ENCODE results near the gene ASS1.

The ASS1 gene

DNA sequence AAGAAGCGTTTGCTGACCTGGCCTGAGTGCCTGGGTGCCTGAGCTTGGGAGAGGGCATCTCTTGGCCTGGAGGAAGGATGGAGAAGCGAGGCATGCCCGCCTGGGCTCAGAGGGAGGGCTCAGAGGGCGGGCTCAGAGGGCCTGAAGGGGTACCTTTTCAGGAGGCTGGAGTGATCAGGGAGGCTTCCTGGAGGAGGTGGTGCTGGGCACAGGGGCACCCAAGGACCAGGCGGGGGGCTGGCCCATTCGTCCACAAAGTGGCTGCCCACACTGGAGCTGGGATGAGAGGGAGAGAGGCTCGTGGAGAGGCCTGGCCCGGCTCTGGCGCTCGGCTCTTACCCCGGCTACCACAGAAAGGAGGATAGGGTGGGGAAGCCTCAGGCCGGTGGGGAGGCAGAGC lies 32.8 kb downstream of the ASS1 start:
- TF ChIP-seq, protein P1, sequence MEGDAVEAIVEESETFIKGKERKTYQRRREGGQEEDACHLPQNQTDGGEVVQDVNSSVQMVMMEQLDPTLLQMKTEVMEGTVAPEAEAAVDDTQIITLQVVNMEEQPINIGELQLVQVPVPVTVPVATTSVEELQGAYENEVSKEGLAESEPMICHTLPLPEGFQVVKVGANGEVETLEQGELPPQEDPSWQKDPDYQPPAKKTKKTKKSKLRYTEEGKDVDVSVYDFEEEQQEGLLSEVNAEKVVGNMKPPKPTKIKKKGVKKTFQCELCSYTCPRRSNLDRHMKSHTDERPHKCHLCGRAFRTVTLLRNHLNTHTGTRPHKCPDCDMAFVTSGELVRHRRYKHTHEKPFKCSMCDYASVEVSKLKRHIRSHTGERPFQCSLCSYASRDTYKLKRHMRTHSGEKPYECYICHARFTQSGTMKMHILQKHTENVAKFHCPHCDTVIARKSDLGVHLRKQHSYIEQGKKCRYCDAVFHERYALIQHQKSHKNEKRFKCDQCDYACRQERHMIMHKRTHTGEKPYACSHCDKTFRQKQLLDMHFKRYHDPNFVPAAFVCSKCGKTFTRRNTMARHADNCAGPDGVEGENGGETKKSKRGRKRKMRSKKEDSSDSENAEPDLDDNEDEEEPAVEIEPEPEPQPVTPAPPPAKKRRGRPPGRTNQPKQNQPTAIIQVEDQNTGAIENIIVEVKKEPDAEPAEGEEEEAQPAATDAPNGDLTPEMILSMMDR (IDR thresholded peaks at IDR 0.05; ENCODE audit: control insufficient read depth, insufficient read depth, low read depth, low read length, missing control alignments), result no peak
- no peak for DNase-seq (ENCODE audit: low read depth)
- H3K4me3 ChIP-seq (ENCODE audit: control insufficient read depth, low read depth, low read length), result no peak overlapping the region

DNA sequence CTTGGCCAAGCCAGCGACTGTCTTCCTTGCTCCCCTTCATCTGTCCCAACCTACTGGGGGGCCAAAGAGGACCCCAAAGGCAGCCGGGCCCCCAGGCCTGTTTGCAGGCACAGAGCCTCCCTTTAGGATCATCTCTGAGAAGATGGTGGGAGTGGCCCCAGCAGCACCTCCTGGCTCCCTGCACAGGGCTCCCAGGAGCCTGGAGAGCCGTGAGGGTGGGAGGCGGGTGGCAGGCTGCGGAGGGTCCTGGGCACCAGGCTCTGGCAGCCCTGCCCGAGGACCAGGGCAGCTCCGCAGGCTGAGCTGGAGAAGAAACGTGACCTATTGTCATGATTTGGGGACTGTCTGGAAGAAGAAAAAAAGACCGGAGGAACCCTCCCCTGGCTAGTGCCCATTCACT lies 33.4 kb downstream of the ASS1 start:
- H3K4me3 ChIP-seq (ENCODE audit: control insufficient read depth, low read depth, low read length), result no peak overlapping the region
- no peak for DNase-seq (ENCODE audit: low read depth)
- TF ChIP-seq, protein P1 (IDR thresholded peaks at IDR 0.05; ENCODE audit: control insufficient read depth, insufficient read depth, low read depth, low read length, missing control alignments), result no peak

DNA sequence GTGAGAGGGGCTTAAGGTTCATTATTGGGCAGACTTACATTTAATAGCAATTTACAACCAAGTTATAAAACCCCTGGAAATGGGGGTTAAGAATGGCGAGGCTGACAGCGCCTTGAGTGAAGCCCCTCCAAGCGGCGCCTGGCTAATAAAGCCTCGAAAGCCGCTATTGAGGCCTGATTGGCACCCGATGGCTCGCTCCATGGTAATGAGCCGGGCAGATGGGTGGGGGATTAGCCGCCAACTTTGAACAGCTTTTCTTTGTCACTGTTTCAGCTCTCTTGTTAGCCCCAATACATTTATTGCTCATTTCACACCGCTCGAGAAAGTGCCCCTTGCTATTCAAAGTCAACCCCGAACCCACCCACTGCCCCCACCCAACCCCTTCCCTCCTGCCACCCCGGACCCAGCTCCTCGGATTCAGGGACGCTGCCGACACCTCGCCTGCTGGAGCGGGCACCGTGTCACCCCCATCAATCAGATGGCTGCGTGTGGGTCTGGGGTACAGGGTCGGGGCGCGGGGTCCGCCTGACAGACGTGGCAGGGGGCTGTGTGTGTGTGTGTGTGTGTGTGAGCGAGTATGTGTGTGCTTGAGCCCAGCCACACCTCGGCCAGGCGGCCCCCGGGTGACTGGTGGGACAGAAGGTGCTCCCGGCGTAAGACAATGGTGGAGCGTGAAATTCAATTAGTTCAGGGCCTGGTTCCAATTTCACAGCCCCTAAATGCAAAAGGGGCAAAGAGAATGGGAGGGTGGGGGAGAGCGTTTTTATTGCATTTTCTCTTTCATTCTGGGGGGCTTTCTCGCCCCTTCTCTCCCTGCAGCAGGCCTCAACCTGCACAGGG lies 34.2 kb downstream of the ASS1 start:
- no peak for DNase-seq (ENCODE audit: low read depth)
- TF ChIP-seq, protein P1 (IDR thresholded peaks at IDR 0.05; ENCODE audit: control insufficient read depth, insufficient read depth, low read depth, low read length, missing control alignments), result no peak

DNA sequence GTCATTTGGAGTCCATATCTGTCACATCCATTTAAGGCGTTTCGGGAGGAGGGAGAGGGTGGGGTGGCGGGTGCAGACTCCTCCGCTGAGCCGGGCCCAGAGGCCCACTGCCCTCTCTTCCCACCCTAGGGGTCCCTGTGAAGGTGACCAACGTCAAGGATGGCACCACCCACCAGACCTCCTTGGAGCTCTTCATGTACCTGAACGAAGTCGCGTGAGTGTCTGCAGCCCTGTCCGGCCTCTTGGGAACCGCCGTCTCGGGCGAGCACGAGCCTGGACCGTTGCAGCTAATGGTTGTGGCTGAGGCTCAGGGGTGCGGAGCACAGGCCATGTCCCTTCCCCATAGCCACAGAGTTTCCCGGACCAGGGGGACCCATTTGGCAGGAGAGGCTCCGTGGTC lies 34.8 kb downstream of the ASS1 start:
- DNase-seq (ENCODE audit: low read depth), result no peak
- TF ChIP-seq, protein P1 (IDR thresholded peaks at IDR 0.05; ENCODE audit: control insufficient read depth, insufficient read depth, low read depth, low read length, missing control alignments), result no peak
- no peak overlapping the region for H3K4me3 ChIP-seq (ENCODE audit: control insufficient read depth, low read depth, low read length)

More for the DNA sequence above, 34.2 kb downstream of the ASS1 start:
- no peak overlapping the region for H3K4me3 ChIP-seq (ENCODE audit: control insufficient read depth, low read depth, low read length)

DNA sequence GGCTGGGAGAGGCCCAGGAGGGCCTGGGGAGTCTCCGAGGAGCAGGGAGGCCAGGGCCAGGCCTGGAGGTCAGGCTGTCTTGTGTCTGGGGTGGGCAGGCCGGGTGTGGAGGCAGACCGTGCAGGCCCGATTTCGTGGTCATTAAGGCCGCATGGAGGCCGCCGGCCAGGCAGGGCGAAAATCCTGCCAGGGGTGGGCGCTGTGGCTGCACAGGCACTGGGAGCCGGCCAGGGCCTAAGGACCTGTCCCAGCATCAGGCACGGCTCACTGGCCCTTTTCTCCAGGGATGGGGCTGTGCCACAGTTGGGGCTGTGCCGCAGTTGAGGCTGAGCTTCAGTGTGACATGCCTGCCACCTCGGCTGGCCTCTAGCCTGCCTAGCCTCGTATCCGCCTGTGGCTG lies 35.9 kb downstream of the ASS1 start:
- no peak overlapping the region for H3K4me3 ChIP-seq (ENCODE audit: control insufficient read depth, low read depth, low read length)
- TF ChIP-seq, protein P1 (IDR thresholded peaks at IDR 0.05; ENCODE audit: control insufficient read depth, insufficient read depth, low read depth, low read length, missing control alignments), result no peak
- no peak for DNase-seq (ENCODE audit: low read depth)

DNA sequence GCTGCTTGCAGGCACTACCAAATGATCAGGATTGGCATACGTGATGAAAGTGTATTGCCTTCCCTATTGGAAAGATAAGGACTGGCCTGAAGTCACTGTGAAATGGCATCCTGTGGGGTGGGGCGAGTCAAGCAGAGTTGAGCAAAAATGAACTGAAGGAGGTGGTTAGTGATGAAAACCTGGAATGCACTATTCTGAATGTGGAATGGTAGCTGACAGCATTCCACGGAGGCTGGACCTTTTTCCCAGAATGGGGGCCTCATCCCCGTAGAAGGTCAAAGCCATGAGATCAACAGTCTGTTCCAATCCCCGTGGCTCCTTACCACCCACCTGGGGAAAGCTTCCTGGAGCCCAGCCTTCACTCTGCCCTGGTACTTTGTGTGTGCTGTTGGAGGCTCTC lies 37.7 kb downstream of the ASS1 start:
- DNase-seq (ENCODE audit: low read depth), result no peak
- TF ChIP-seq, protein P1 (IDR thresholded peaks at IDR 0.05; ENCODE audit: control insufficient read depth, insufficient read depth, low read depth, low read length, missing control alignments), result no peak
- H3K4me3 ChIP-seq (ENCODE audit: control insufficient read depth, low read depth, low read length), result no peak overlapping the region
